ENCODE results near the gene MYRIP.

DNA sequence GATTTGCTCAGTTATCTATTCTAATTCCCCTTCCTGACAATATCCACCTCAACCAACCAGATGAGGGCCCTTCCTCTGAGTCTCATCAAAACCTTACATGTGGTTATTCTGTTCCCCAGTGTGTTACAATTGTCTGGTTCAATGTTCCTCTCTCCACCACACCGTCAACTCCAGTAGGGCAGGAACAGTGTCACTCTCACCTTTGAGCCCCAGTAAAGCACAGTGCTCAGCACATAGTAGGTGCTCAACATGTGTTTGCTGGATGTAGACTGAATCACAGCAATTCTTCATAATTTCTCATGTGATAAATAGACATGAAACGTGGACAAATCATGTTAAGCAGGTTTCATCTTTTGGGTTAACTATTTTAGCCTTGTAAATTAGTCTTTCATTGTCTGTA lies 397.1 kb downstream of the MYRIP start:
- TF ChIP-seq, protein P1, sequence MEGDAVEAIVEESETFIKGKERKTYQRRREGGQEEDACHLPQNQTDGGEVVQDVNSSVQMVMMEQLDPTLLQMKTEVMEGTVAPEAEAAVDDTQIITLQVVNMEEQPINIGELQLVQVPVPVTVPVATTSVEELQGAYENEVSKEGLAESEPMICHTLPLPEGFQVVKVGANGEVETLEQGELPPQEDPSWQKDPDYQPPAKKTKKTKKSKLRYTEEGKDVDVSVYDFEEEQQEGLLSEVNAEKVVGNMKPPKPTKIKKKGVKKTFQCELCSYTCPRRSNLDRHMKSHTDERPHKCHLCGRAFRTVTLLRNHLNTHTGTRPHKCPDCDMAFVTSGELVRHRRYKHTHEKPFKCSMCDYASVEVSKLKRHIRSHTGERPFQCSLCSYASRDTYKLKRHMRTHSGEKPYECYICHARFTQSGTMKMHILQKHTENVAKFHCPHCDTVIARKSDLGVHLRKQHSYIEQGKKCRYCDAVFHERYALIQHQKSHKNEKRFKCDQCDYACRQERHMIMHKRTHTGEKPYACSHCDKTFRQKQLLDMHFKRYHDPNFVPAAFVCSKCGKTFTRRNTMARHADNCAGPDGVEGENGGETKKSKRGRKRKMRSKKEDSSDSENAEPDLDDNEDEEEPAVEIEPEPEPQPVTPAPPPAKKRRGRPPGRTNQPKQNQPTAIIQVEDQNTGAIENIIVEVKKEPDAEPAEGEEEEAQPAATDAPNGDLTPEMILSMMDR (IDR thresholded peaks at IDR 0.05; ENCODE audit: insufficient read depth, low read length, poor library complexity, severe bottlenecking) = no peak
- TF ChIP-seq EZH2phosphoT487 (conservative IDR thresholded peaks at IDR 0.05; ENCODE audit: low read length) = no peak

All from SU-DHL-6 (cell line).